Chondrocyte (in vitro differentiated cells): Measurements from ENCODE around the gene PANX1. TPM values are rescaled to one million over a fixed set of nuclear protein-coding genes. Genes with fewer than 3 reads are reported as not detected.

Experiments
- DNase-seq: peaks from one replicate; pipeline ENCODE4 v3.0.0; 2021; ENCODE audit warnings: mixed read lengths, low spot score
- H3K27ac Mint-ChIP-seq: one replicate; pipeline ENCODE4 v1.8.0; 2021; ENCODE audit warnings: mild to moderate bottlenecking, moderate library complexity, mixed read lengths; ENCODE audit not compliant: unreplicated experiment
- H3K27me3 Mint-ChIP-seq: 2 replicates; pipeline ENCODE4 v1.8.0; 2021; ENCODE audit warnings: low read depth, mixed read lengths
- H3K36me3 Mint-ChIP-seq: 2 replicates; pipeline ENCODE4 v1.8.0; 2021; ENCODE audit warnings: low read depth, mixed read lengths
- H3K4me1 Mint-ChIP-seq: 2 replicates; pipeline ENCODE4 v1.8.0; 2021; ENCODE audit warnings: low read depth, mild to moderate bottlenecking, mixed read lengths
- H3K4me3 Mint-ChIP-seq: one replicate; pipeline ENCODE4 v1.8.0; 2021; ENCODE audit warnings: mild to moderate bottlenecking, moderate library complexity, mixed read lengths; ENCODE audit not compliant: unreplicated experiment
- H3K9me3 Mint-ChIP-seq: 2 replicates; pipeline ENCODE4 v1.8.0; 2021; ENCODE audit warnings: low read depth, mixed read lengths
- total RNA-seq: library from RNA; stranded (reverse); gene quantifications from 3 replicates; pipeline ENCODE4 v1.2.1, GENCODE V29; 2021
- TF ChIP-seq, protein P1 (sequence below): fragments of 200-600 bp; sonication (generic); IDR thresholded peaks from 2 replicates; pipeline ENCODE4 v1.5.0; 2021; ENCODE audit warnings: antibody characterized with exemption, mild to moderate bottlenecking, moderate library complexity

PANX1 gene
- total RNA-seq, 1 donor from 2014 or later = 35.7 TPM

DNA sequence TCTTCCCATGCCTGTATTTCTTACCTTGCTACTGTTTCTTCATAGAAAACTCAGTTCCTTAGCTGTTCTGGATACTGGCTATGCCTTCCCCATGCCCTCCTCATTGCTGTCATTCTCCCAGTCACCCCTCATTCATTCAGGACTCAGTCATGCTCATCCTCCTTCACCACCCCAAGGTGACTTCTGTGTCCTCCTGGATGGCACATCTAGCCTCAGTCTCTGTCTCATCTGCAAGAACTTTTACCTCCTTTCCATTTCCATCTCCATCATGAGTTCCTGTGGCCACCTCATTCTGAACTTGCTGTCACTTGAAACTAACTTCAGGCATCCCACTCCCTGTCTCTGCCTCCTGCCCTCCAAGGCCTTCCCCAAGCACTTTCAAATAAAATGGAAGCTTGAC is 42.3 kb downstream of the PANX1 start:
- Mint-ChIP-seq H3K4me3 (no peak overlapping the region), H3K4me1 (peaks cover 17% of the 10 kb centered on the region), H3K27me3 (no peaks in the 10 kb centered on the region), H3K27ac (no peak overlapping the region), H3K9me3 (peaks cover 7% of the 10 kb centered on the region), H3K36me3 (peaks cover 9% of the 10 kb centered on the region)
- TF ChIP-seq, protein P1, sequence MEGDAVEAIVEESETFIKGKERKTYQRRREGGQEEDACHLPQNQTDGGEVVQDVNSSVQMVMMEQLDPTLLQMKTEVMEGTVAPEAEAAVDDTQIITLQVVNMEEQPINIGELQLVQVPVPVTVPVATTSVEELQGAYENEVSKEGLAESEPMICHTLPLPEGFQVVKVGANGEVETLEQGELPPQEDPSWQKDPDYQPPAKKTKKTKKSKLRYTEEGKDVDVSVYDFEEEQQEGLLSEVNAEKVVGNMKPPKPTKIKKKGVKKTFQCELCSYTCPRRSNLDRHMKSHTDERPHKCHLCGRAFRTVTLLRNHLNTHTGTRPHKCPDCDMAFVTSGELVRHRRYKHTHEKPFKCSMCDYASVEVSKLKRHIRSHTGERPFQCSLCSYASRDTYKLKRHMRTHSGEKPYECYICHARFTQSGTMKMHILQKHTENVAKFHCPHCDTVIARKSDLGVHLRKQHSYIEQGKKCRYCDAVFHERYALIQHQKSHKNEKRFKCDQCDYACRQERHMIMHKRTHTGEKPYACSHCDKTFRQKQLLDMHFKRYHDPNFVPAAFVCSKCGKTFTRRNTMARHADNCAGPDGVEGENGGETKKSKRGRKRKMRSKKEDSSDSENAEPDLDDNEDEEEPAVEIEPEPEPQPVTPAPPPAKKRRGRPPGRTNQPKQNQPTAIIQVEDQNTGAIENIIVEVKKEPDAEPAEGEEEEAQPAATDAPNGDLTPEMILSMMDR = no peak
- no peak for DNase-seq

DNA sequence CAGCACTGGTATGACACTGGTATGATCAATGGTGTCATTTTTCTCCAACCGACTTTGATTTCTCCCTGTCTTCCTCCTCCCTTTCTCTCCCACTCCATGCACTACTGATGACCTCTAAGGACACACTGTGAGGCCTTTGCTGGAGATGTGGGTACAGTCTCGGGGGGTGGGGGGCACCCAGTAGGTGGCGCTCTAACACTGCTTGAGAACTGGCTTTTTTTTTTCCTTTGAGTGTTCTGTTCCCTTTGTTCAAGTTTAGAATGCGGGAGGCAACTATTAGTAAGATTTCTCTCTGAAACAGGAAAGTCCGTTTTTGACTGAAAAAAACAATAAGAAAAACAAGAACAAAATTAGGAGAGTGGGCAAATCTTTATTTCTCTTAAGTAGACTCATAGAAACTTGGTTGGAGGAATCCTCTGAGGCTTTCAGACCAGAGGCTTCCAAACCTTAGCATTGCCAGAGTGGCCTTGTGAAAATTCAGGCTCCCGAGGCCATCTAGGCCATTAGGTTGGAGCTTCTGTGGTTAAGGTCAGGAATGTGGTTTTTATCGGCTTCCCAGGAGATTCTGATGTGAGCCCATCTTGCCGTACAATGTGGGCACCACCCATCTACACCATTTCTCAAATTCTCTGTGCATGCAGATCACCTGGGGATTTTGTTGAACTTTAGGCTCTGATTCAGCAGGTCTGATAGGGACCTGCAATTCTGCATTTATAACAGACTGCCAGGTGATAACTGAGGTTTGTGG is 43.2 kb downstream of the PANX1 start:
- no peak overlapping the region for H3K4me3 Mint-ChIP-seq
- H3K36me3 Mint-ChIP-seq = peaks cover 9% of the 10 kb centered on the region
- no peak for DNase-seq
- no peaks in the 10 kb centered on the region for H3K27me3 Mint-ChIP-seq
- H3K4me1 Mint-ChIP-seq = peaks cover 17% of the 10 kb centered on the region
- TF ChIP-seq, protein P1 = peak; percentile 78
- H3K9me3 Mint-ChIP-seq = no peaks in the 10 kb centered on the region
- no peak overlapping the region for H3K27ac Mint-ChIP-seq

DNA sequence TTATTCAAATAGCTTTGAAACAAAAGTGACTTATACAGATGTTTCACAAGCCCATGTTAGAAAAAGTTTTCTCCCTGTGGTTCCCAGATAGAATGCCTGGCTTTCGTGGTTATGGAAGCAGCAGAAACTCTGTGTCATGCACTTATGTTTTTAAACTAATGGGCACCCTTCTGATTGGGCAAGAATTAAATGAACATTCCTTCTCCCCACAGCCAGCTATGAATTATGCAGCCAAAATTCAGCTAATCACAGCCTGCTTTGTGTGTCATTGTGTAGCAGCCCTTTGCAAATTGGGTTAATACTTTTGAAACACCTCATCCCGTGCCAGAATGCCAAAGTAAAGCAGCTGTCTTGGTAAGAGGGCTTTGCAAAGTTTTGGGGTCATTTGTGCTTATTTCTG is 46.9 kb downstream of the PANX1 start:
- peaks cover 17% of the 10 kb centered on the region for H3K4me1 Mint-ChIP-seq
- no peak overlapping the region for H3K4me3 Mint-ChIP-seq
- peak overlapping the region; percentile 1 for H3K27ac Mint-ChIP-seq
- DNase-seq = no peak
- H3K36me3 Mint-ChIP-seq = peaks cover 31% of the 10 kb centered on the region
- H3K9me3 Mint-ChIP-seq = no peaks in the 10 kb centered on the region
- TF ChIP-seq, protein P1 = no peak
- no peaks in the 10 kb centered on the region for H3K27me3 Mint-ChIP-seq

DNA sequence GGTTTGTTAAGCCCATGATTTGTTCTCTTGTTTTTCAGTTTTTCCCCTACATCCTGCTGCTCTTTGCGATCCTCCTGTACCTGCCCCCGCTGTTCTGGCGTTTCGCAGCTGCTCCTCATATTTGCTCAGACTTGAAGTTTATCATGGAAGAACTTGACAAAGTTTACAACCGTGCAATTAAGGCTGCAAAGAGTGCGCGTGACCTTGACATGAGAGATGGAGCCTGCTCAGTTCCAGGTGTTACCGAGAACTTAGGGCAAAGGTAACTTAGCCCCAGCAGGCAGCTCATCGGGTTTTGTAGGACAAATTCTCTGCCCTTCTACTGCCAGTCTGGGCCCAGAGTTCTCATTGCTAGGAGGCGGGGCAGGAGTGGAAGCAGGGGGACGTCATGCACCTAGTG is 49.7 kb downstream of the PANX1 start:
- Mint-ChIP-seq H3K4me1 (peaks cover 14% of the 10 kb centered on the region), H3K27me3 (no peaks in the 10 kb centered on the region), H3K4me3 (no peak overlapping the region), H3K9me3 (no peaks in the 10 kb centered on the region), H3K27ac (no peak overlapping the region), H3K36me3 (peaks cover 33% of the 10 kb centered on the region)
- TF ChIP-seq, protein P1 = no peak
- no peak for DNase-seq

DNA sequence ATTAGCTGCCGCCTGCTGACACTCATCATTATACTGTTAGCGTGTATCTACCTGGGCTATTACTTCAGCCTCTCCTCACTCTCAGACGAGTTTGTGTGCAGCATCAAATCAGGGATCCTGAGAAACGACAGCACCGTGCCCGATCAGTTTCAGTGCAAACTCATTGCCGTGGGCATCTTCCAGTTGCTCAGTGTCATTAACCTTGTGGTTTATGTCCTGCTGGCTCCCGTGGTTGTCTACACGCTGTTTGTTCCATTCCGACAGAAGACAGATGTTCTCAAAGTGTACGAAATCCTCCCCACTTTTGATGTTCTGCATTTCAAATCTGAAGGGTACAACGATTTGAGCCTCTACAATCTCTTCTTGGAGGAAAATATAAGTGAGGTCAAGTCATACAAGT is 51.1 kb downstream of the PANX1 start:
- Mint-ChIP-seq H3K9me3 (no peaks in the 10 kb centered on the region), H3K36me3 (peaks cover 30% of the 10 kb centered on the region), H3K27ac (no peak overlapping the region)

More for the DNA sequence above, 51.1 kb downstream of the PANX1 start:
- Mint-ChIP-seq H3K4me1 (peaks cover 23% of the 10 kb centered on the region), H3K27me3 (no peaks in the 10 kb centered on the region), H3K4me3 (no peak overlapping the region)
- DNase-seq = no peak
- TF ChIP-seq, protein P1 = no peak
